Measurements from ENCODE around the gene SP100.

Gene SP100

DNA sequence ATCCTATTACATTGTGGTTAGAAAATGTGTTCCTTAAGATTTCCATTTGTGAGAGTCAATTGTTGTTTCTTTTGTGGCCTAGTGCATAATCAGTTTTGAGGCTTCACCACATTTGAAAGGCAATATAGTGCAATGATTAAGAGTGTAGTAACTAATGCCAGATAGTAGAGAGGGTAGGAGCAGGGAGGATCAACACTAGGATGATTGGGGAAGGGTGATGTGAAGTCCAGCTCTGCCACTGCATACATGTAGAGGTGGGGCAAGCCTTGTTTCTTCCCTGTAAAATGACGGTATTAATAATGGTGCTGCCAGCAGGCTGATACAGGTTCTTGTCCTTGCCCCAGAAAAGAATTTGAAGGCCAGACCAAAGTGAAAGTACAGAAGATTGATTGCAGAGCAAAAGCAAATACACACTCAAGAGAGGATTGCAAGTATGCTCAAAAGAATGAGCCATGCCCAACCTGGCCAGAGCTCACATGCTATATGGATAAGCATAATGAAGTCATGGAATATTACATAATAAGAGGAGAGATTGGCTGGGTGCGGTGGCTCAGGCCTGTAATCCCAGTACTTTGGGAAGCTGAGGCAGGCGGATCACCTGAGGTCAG, 8.0 kb downstream of the SP100 start:
- Histone ChIP-seq H3K4me3 (replicated peaks; ENCODE audit: low read depth, low read length) (no peak overlapping the region), H3K36me3 (ENCODE audit: control insufficient read depth, insufficient read depth, low read length) (peaks cover 2% of the 10 kb centered on the region), H3K27me3 (replicated peaks; ENCODE audit: control insufficient read depth, insufficient read depth, low read length) (no peaks in the 10 kb centered on the region)
- no peak for DNase-seq (ENCODE audit: extremely low read depth, insufficient read length)
- TF ChIP-seq, protein P1, sequence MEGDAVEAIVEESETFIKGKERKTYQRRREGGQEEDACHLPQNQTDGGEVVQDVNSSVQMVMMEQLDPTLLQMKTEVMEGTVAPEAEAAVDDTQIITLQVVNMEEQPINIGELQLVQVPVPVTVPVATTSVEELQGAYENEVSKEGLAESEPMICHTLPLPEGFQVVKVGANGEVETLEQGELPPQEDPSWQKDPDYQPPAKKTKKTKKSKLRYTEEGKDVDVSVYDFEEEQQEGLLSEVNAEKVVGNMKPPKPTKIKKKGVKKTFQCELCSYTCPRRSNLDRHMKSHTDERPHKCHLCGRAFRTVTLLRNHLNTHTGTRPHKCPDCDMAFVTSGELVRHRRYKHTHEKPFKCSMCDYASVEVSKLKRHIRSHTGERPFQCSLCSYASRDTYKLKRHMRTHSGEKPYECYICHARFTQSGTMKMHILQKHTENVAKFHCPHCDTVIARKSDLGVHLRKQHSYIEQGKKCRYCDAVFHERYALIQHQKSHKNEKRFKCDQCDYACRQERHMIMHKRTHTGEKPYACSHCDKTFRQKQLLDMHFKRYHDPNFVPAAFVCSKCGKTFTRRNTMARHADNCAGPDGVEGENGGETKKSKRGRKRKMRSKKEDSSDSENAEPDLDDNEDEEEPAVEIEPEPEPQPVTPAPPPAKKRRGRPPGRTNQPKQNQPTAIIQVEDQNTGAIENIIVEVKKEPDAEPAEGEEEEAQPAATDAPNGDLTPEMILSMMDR (IDR thresholded peaks at IDR 0.05; ENCODE audit: insufficient read depth, low read length, poor library complexity, severe bottlenecking): no peak

DNA sequence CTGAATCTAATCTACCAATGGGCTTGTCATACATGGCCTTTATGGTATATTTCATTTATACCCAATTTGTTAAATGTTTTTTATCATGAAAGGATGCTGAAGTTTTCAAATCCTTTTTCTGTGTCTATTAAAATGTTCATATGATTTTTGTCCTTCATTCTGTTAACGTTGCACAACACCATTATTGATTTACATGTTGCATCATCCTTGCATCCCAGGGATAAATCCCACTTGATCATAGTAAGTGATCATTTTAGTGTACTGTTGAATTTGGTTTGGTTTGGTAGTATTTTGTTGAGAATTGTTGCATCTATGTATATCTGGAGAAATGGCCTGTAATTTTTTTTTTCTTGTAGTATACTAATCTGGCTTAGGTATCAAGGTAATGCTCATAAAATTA, 9.4 kb downstream of the SP100 start:
- no peaks in the 10 kb centered on the region for H3K27me3 ChIP-seq (replicated peaks; ENCODE audit: control insufficient read depth, insufficient read depth, low read length)
- TF ChIP-seq, protein P1 (IDR thresholded peaks at IDR 0.05; ENCODE audit: insufficient read depth, low read length, poor library complexity, severe bottlenecking): no peak
- no peak overlapping the region for H3K4me3 ChIP-seq (replicated peaks; ENCODE audit: low read depth, low read length)
- no peak for DNase-seq (ENCODE audit: extremely low read depth, insufficient read length)
- H3K36me3 ChIP-seq (ENCODE audit: control insufficient read depth, insufficient read depth, low read length): peaks cover 6% of the 10 kb centered on the region

DNA sequence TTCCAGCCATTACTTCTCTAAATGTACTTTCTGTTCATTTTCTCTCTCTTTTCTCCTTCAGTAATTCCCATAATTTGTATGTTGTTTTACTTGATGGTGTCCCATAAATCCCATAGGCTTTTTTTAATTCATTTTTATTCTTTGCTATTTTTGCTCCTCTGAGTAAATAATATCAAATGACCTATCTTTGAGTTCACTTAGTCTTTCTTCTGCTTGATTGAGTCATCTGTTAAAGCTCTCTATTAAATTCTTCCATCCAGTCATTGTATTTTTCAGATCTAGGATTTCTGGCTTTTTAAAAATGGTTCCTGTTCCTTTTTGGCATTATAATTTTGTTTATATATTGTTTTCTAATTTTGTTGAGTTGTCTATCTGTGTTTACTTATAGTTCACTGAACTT, 13.5 kb downstream of the SP100 start:
- H3K4me3 ChIP-seq (replicated peaks; ENCODE audit: low read depth, low read length): no peak overlapping the region
- H3K36me3 ChIP-seq (ENCODE audit: control insufficient read depth, insufficient read depth, low read length): peaks cover 12% of the 10 kb centered on the region
- no peaks in the 10 kb centered on the region for H3K27me3 ChIP-seq (replicated peaks; ENCODE audit: control insufficient read depth, insufficient read depth, low read length)
- TF ChIP-seq, protein P1 (IDR thresholded peaks at IDR 0.05; ENCODE audit: insufficient read depth, low read length, poor library complexity, severe bottlenecking): no peak
- no peak for DNase-seq (ENCODE audit: extremely low read depth, insufficient read length)

DNA sequence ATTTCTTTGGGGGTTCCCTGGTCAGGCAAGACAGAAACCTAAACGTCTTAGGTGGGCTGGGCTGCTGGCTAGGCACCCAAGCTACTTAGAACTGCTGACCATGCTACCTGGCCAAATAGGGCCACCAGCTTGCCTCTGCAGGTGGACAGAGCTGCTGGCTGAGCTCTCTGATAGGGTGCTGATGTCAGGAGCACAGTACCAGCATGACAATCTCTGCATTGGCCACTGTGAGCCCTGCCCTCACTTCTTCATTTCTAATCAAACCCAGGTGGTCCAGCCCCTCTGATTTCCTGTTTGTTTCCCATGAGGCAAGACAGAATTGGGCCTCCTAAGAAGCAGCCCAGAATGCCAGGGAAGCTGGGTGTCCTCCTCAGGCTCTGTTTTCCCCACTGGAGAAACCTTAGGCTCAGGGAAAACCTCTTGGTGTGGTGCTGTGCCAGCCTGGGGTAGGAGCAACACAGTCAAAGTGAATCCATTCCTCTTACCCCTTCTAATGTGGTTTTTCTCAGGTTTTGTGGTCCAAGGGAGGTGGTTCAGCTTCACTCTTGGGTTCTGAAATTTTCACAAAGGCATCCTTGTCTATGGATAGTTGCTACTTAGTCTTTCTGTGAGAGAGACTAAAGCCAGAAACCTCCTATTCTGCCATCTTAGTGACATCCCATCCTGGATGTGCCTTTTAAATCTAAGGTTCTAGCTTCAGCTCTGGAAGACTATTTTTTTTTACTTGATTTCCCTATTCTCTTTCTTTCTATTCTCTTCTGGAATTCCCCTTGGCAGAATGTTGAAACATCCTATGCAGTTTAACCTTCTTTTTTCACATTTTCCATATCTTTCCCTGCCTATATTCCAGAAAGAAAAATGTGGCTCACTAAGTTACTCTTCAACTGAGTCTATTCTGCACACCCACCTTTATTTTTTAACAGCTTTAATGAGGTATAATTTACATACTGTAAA, 15.2 kb downstream of the SP100 start:
- no peaks in the 10 kb centered on the region for H3K27me3 ChIP-seq (replicated peaks; ENCODE audit: control insufficient read depth, insufficient read depth, low read length)
- TF ChIP-seq, protein P1 (IDR thresholded peaks at IDR 0.05; ENCODE audit: insufficient read depth, low read length, poor library complexity, severe bottlenecking): no peak
- H3K36me3 ChIP-seq (ENCODE audit: control insufficient read depth, insufficient read depth, low read length): peaks cover 12% of the 10 kb centered on the region

DNA sequence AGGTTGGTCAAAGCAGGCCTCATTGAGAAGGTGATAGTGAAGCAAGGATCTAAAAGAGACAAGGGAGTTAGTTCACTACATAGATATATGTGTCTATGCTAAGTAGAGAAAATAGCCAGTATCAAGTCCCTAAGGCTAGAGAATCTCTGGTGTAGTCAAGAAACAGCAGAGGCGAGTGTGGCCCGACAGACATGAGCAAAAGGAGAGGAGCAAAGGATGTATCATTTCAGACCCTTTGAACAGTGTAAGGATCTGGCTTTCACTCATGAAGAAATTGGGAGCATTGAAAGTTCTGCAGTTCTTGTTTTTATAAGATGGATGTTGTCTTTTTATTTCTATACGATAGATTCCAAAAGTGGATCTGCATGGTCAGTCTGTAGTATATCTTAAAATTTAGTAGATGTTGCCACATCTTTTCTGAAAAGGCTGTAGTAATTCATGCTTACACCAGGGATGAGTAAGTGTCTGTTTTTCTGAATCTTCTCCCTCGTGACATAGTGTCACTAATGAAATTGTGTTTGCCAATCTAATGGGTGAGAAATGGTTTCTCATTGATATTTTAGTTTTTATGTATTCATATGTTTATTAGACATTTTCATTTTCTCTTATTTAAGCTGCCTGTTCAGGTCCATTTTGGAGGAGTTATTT, 18.8 kb downstream of the SP100 start:
- Histone ChIP-seq H3K27me3 (replicated peaks; ENCODE audit: control insufficient read depth, insufficient read depth, low read length) (no peaks in the 10 kb centered on the region), H3K4me3 (replicated peaks; ENCODE audit: low read depth, low read length) (no peak overlapping the region), H3K36me3 (ENCODE audit: control insufficient read depth, insufficient read depth, low read length) (peaks cover 13% of the 10 kb centered on the region)
- no peak for DNase-seq (ENCODE audit: extremely low read depth, insufficient read length)
- TF ChIP-seq, protein P1 (IDR thresholded peaks at IDR 0.05; ENCODE audit: insufficient read depth, low read length, poor library complexity, severe bottlenecking): no peak

More for the DNA sequence above, 15.2 kb downstream of the SP100 start:
- H3K4me3 ChIP-seq (replicated peaks; ENCODE audit: low read depth, low read length): no peak overlapping the region
- DNase-seq (ENCODE audit: extremely low read depth, insufficient read length): no peak

All from GM06990 (cell line).